Mammary epithelial cell (primary cell): ENCODE measurements around the gene THRB.

Experiments
- EZH2 ChIP-seq: IDR thresholded peaks from 2 replicates; pipeline ENCODE4 v1.6.1; 2012; ENCODE audit warnings: low read length, inconsistent platforms, borderline replicate concordance
- TF ChIP-seq, protein P1 (sequence below), 2 donors: IDR thresholded peaks in 1 of 2; conservative IDR thresholded peaks in 1 of 2; 2 replicates each; pipeline ENCODE4 v1.5.1; 2011 to 2012; ENCODE audit warnings: inconsistent platforms in 2 of 2, low read length in 2 of 2, mild to moderate bottlenecking in 2 of 2, control low read depth in 1 of 2, low read depth in 1 of 2; ENCODE audit not compliant: insufficient read depth in 1 of 2; ENCODE audit errors: extremely low read depth in 1 of 2

DNA sequence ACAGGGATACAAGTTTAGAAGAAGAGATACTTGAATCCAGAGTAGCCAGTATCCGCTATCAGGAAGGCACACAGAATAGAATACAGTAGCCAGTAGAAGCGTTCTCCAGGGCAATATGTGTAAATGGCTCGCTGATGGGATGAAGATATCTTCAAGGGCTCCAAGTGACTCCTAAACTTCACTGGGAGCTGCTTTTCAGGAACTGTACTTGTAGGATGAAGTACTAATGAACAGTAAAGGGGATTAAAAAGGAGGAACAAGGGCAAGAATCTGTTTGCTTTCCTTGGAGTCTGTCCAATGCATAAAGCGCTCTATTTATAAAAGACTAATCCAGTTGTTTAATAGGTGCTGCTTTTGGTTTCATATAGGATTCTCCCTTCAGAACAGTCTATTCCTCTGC is 78.4 kb downstream of the THRB start:
- TF ChIP-seq, protein P1, sequence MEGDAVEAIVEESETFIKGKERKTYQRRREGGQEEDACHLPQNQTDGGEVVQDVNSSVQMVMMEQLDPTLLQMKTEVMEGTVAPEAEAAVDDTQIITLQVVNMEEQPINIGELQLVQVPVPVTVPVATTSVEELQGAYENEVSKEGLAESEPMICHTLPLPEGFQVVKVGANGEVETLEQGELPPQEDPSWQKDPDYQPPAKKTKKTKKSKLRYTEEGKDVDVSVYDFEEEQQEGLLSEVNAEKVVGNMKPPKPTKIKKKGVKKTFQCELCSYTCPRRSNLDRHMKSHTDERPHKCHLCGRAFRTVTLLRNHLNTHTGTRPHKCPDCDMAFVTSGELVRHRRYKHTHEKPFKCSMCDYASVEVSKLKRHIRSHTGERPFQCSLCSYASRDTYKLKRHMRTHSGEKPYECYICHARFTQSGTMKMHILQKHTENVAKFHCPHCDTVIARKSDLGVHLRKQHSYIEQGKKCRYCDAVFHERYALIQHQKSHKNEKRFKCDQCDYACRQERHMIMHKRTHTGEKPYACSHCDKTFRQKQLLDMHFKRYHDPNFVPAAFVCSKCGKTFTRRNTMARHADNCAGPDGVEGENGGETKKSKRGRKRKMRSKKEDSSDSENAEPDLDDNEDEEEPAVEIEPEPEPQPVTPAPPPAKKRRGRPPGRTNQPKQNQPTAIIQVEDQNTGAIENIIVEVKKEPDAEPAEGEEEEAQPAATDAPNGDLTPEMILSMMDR (conservative IDR thresholded peaks at IDR 0.05 in 1 of 2, IDR thresholded peaks at IDR 0.05 in 1 of 2; ENCODE audit: extremely low read depth in 1 of 2, insufficient read depth in 1 of 2, low read depth in 1 of 2, low read length in 2 of 2), result no peak
- no peak for TF ChIP-seq EZH2
